ENCODE measurements around the gene CYB5B. TPM values are rescaled to one million over a fixed set of nuclear protein-coding genes. Genes with fewer than 3 reads are reported as not detected.

Gene CYB5B
- polyA plus RNA-seq, 1 experiment: 134 TPM

DNA sequence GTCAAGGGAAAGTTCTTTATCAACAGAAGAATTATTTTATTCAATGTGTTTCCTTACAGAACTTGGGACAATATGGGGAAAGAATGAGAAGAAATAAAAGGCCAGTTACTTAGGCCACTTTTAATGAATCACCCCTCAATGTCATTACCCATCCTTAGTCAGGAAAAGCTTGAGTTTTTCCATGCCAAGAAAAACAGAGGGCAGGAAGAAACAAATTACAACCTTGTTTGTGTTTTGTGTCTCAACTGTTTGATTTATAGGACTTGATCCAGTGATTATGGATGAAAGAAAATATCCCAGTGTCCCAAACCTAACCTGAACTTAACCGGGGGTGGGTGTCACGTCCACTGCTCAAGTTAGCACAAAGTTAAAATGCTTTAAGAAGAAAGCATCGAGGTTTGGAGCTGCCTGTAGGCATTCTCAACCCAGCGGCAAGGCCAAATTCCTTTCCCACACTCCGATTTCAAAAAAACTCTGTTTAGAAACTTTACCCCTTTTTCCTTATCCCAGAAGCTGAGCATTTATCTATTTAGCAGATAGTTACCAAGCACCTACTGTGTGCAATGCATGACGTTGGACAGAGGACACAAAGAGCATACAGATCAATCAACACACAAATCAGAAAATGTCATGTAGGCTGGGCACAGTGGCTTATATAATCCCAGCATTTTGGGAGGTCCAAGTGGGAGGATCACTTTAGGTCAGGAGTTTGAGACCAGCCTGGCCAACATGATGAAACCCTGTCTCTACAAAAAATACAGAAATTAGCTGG, 14.0 kb upstream of the CYB5B start:
- no peak for DNase-seq (ENCODE audit: low read depth)
- ChIA-PET CTCF (interaction anchor here (1.0 to 1.7 kb wide), 2 partner anchors 12 to 14 kb away, joined by 4 to 5 read pairs; no protein-coding TSS in a partner anchor), POLR2A (no interaction called here)
- TF ChIP-seq, protein P1, sequence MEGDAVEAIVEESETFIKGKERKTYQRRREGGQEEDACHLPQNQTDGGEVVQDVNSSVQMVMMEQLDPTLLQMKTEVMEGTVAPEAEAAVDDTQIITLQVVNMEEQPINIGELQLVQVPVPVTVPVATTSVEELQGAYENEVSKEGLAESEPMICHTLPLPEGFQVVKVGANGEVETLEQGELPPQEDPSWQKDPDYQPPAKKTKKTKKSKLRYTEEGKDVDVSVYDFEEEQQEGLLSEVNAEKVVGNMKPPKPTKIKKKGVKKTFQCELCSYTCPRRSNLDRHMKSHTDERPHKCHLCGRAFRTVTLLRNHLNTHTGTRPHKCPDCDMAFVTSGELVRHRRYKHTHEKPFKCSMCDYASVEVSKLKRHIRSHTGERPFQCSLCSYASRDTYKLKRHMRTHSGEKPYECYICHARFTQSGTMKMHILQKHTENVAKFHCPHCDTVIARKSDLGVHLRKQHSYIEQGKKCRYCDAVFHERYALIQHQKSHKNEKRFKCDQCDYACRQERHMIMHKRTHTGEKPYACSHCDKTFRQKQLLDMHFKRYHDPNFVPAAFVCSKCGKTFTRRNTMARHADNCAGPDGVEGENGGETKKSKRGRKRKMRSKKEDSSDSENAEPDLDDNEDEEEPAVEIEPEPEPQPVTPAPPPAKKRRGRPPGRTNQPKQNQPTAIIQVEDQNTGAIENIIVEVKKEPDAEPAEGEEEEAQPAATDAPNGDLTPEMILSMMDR (IDR thresholded peaks at IDR 0.05; ENCODE audit: insufficient read depth, low read depth, low read length): no peak
- H3K4me3 ChIP-seq (ENCODE audit: low read depth, low read length): no peak overlapping the region
- H3K27me3 ChIP-seq (ENCODE audit: control insufficient read depth, insufficient read depth, low read length): no peaks in the 10 kb centered on the region
- H3K36me3 ChIP-seq (ENCODE audit: control insufficient read depth, insufficient read depth, low read length): no peaks in the 10 kb centered on the region

DNA sequence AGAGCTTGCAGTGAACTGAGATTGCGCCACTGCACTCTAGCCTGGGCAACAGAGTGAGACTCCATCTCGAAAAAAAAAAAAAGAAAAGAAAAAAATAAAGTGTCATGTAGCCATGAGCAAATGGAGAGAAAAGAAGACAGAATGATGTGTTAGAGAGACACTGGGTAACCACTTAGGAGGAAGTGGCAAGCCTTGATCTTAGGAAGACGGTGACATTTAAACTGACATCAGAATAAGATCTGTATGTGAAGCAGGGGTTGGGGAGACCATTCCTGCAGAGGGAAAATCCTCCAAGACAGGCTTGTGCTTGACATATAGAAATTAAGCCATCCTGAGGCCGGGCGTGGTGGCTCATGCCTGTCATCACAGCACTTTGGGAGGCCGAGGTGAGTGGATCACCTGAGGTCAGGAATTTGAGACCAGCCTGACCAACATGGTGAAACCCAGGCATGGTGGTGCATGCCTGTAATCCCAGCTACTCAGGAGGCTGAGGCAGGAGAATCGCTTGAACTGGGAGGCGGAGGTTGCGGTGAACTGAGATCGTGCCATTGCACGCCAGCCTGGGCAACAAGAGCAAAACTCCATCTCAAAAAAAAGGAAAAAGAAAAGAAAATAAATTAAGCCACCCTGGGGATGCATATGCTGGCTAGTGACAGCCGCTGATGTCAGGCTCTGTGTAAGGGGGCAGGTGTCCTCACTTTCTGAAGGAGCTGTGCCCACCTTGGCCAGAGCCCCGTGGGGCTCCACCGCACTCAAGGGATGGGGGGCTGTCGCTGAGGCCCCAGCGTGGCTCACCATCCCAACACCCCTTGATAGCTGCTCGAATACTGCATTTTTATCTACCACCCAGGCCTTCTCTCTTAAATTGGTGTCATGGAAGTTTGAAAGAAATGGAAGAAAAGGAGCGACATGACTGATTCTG, 13.1 kb upstream of the CYB5B start:
- ChIA-PET POLR2A (no interaction called here), CTCF (interaction anchor here (0.8 to 1.7 kb wide), 4 partner anchors 12 to 15 kb away, joined by 3 to 5 read pairs (median 4); no protein-coding TSS in a partner anchor)
- TF ChIP-seq, protein P1 (IDR thresholded peaks at IDR 0.05; ENCODE audit: insufficient read depth, low read depth, low read length): no peak
- no peak for DNase-seq (ENCODE audit: low read depth)
- Histone ChIP-seq H3K4me3 (ENCODE audit: low read depth, low read length) (no peak overlapping the region), H3K36me3 (ENCODE audit: control insufficient read depth, insufficient read depth, low read length) (no peaks in the 10 kb centered on the region), H3K27me3 (ENCODE audit: control insufficient read depth, insufficient read depth, low read length) (no peaks in the 10 kb centered on the region)

DNA sequence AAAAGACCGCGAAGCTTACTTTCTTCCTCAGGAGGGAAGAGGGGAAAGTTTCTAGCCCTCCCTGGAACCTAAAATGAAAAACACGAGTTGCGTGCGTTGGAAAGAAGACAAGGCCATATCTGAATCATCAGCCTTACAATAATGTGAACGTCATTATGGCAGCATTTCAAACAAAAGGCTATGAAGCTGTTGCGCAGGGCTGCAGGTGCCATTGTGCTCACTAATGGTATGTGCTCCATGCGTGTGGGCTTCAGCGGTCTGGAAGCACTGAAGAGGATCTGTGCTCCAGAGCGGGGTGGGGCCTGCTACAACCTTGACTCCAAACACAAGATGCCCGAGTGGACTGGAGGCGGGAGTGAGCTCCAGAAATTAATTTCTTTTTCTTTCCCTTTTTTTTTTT, 12.1 kb upstream of the CYB5B start:
- CTCF ChIA-PET: interaction anchor here (1.1 kb wide), 1 partner anchor 14 kb away, joined by 3 read pairs; no protein-coding TSS in a partner anchor
- Histone ChIP-seq H3K36me3 (ENCODE audit: control insufficient read depth, insufficient read depth, low read length) (no peaks in the 10 kb centered on the region), H3K27me3 (ENCODE audit: control insufficient read depth, insufficient read depth, low read length) (no peaks in the 10 kb centered on the region), H3K4me3 (ENCODE audit: low read depth, low read length) (no peak overlapping the region)
- POLR2A ChIA-PET: no interaction called here
- TF ChIP-seq, protein P1 (IDR thresholded peaks at IDR 0.05; ENCODE audit: insufficient read depth, low read depth, low read length): no peak
- no peak for DNase-seq (ENCODE audit: low read depth)

DNA sequence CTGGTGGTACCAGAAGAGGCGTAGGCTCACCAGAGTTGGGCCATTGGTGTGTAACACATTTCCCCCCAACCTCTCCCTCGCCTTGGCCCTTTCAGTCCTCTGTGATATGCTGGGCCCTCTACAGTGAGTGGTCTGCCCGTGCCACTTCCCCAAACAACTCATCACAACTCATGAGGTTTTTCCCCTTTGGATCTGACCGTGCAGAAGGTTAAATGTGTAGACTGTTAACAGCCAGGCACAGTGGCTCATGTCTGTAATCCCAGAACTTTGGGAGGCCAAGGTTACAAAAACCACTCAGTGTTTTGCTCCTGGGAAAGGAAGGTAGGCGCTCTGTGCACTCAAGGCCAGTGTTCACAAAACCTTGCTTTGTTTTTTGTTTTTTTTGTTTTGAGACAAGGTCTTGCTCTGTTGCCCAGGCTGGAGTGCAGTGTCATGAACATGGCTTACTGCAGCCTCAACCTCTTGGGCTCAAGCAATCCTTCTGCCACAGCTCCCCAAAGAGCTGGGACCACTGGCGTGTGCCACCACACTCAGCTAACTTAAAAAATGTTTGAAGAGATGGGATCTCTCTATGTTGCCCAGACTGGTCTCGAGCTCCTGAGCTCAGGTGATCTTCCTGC, 11.3 kb upstream of the CYB5B start:
- ChIA-PET POLR2A (no interaction called here), CTCF (interaction anchor here (0.6 to 1.5 kb wide), 2 partner anchors 17 to 147 kb away, joined by 3 to 4 read pairs; no protein-coding TSS in a partner anchor)
- no peaks in the 10 kb centered on the region for H3K36me3 ChIP-seq (ENCODE audit: control insufficient read depth, insufficient read depth, low read length)
- no peaks in the 10 kb centered on the region for H3K27me3 ChIP-seq (ENCODE audit: control insufficient read depth, insufficient read depth, low read length)
- H3K4me3 ChIP-seq (ENCODE audit: low read depth, low read length): no peak overlapping the region
- DNase-seq (ENCODE audit: low read depth): no peak
- TF ChIP-seq, protein P1 (IDR thresholded peaks at IDR 0.05; ENCODE audit: insufficient read depth, low read depth, low read length): no peak

Data from BJ (cell line).